K562 (cell line): ENCODE data around the gene TRDN. TPM values are rescaled to one million over a fixed set of nuclear protein-coding genes. Genes with fewer than 3 reads are reported as not detected.

Source experiments
- ATAC-seq: fragments of 200-7000 bp; cut with Tn5 transposase; 3 replicates; pipeline ENCODE4 v1.9.1; 2020; ENCODE audit warnings: moderate library complexity
- BruUV-seq: library from RNA; stranded (reverse); fragments of 400-500 nt; replicated peaks from 2 replicates; lab custom pipeline; 2021; lab: Mats Ljungman, UMichigan
- CTCF ChIA-PET: fragments of 300-600 bp; formaldehyde crosslinking; extraction: SDS; loops from one replicate; lab custom pipeline; 2021; ENCODE audit warnings: low intra/inter-chr PET ratio; lab: Yijun Ruan, JAX
- POLR2A ChIA-PET: fragments of 300-600, 350-650 bp; sonication (Branson Sonifier 250); formaldehyde crosslinking; extraction: SDS; loops from one replicate; lab custom pipeline; 2021; ENCODE audit warnings: antibody characterized with exemption, inconsistent platforms; lab: Yijun Ruan, JAX
- DNase-seq, 4 experiments: peaks; one replicate each; pipeline versions ENCODE4 v3.0.0 to v3.0.0-alpha.2; 2011 to 2018; ENCODE audit warnings: low spot score in 3 of 4, mixed read lengths in 3 of 4; ENCODE audit errors: extremely low read depth in 1 of 4
- FAIRE-seq: peaks from 2 replicates; lab custom pipeline; 2011; peaks lifted over from hg19 to GRCh38; lab: Jason Lieb, UNC
- H2AFZ ChIP-seq: 2 replicates; pipeline ENCODE4 v1.6.0; 2011; ENCODE audit warnings: low read depth, low read length, control low read depth, inconsistent platforms
- H3K27ac ChIP-seq: fragments of 200-600 bp; 3 replicates; pipeline ENCODE4 v1.8.0; 2011; ENCODE audit warnings: low read depth, mild to moderate bottlenecking, control low read depth, inconsistent platforms, low read length, moderate library complexity, mixed read lengths; ENCODE audit errors: extremely low read depth
- H3K27me3 ChIP-seq, 2 experiments: fragments of 300-600 bp in 1 of 2; 2 replicates in 1 of 2; 3 replicates in 1 of 2; pipeline versions ENCODE4 v1.6.0 to v1.8.0; 2011; ENCODE audit warnings: inconsistent platforms in 2 of 2, low read length in 2 of 2, mild to moderate bottlenecking in 1 of 2, mixed read lengths in 1 of 2, moderate library complexity in 1 of 2; ENCODE audit not compliant: control insufficient read depth in 2 of 2, insufficient read depth in 2 of 2
- H3K36me3 ChIP-seq: fragments of 300-600 bp; 3 replicates; pipeline ENCODE4 v1.8.0; 2011; ENCODE audit warnings: mild to moderate bottlenecking, low read length, inconsistent platforms; ENCODE audit not compliant: control insufficient read depth, insufficient read depth
- H3K4me1 ChIP-seq, 2 experiments: fragments of 200-600 bp in 1 of 2; replicated peaks in 1 of 2; 2 replicates in 1 of 2; 3 replicates in 1 of 2; pipeline versions ENCODE4 v1.5.1 to v1.8.0; 2011; ENCODE audit warnings: inconsistent platforms in 2 of 2, low read length in 2 of 2, mild to moderate bottlenecking in 1 of 2, mixed read lengths in 1 of 2, moderate library complexity in 1 of 2; ENCODE audit not compliant: control insufficient read depth in 2 of 2, insufficient read depth in 2 of 2
- H3K4me2 ChIP-seq: 2 replicates; pipeline ENCODE4 v1.6.1; 2011; ENCODE audit warnings: low read length, control low read depth, inconsistent platforms, mixed read lengths; ENCODE audit not compliant: insufficient read depth
- H3K4me3 ChIP-seq: fragments of 200-600 bp; sonication (generic), shearing (Covaris generic); 2 replicates; pipeline ENCODE4 v1.5.1; 2016; ENCODE audit warnings: control low read depth, inconsistent platforms
- H3K79me2 ChIP-seq: fragments of 200-600 bp; 3 replicates; pipeline ENCODE4 v1.8.0; 2011; ENCODE audit warnings: low read length, inconsistent platforms; ENCODE audit not compliant: control insufficient read depth, insufficient read depth
- H3K9ac ChIP-seq, 2 experiments: 2 replicates each; pipeline versions ENCODE4 v1.6.0 to v1.6.1; 2011; ENCODE audit warnings: low read depth in 2 of 2, low read length in 2 of 2, control low read depth in 1 of 2, inconsistent platforms in 1 of 2, mild to moderate bottlenecking in 1 of 2, mixed read lengths in 1 of 2; ENCODE audit not compliant: insufficient read depth in 1 of 2
- H3K9me1 ChIP-seq: one replicate; pipeline ENCODE4 v1.6.0; 2011; ENCODE audit warnings: inconsistent platforms, mild to moderate bottlenecking, low read length, moderate library complexity; ENCODE audit not compliant: control insufficient read depth, insufficient read depth
- H3K9me3 ChIP-seq: replicated peaks from 2 replicates; pipeline ENCODE4 v1.5.1; 2011; ENCODE audit warnings: low read depth, low read length, inconsistent platforms; ENCODE audit not compliant: control insufficient read depth, insufficient read depth
- H4K20me1 ChIP-seq: replicated peaks from 2 replicates; pipeline ENCODE4 v1.6.1; 2011; ENCODE audit warnings: low read length, inconsistent platforms, mixed read lengths; ENCODE audit not compliant: control insufficient read depth, insufficient read depth
- ASH1L ChIP-seq: fragments of 450-650 bp; IDR thresholded peaks from 2 replicates; pipeline ENCODE4 v1.6.1; 2018; ENCODE audit warnings: borderline replicate concordance, mild to moderate bottlenecking, low read depth; ENCODE audit not compliant: partially characterized antibody
- ATF7 ChIP-seq: fragments of 450-650 bp; IDR thresholded peaks from 2 replicates; pipeline ENCODE4 v1.7.1; 2014; ENCODE audit warnings: mild to moderate bottlenecking, moderate library complexity
- CAMTA2 ChIP-seq: fragments of 250-450 bp; sonication (Bioruptor Pico); conservative IDR thresholded peaks from 2 replicates; pipeline ENCODE4 v1.5.1; 2022
- ILF3 ChIP-seq: fragments of 450-650 bp; IDR thresholded peaks from 2 replicates; pipeline ENCODE4 v1.6.1; 2018; ENCODE audit warnings: antibody characterized with exemption, mild to moderate bottlenecking, moderate library complexity, borderline replicate concordance
- MCM2 ChIP-seq: fragments of 450-650 bp; IDR thresholded peaks from 2 replicates; pipeline ENCODE4 v1.6.1; 2017; ENCODE audit warnings: low read depth, mild to moderate bottlenecking
- MXI1 ChIP-seq: IDR thresholded peaks from 2 replicates; pipeline ENCODE4 v1.6.1; 2011; ENCODE audit warnings: low read depth, mild to moderate bottlenecking, improper control_type of control experiment, low read length
- NR1H2 ChIP-seq: sonication (generic); formaldehyde crosslinking; IDR thresholded peaks from 2 replicates; pipeline ENCODE4 v1.4.0; 2020; ENCODE audit warnings: mild to moderate bottlenecking, missing genetic modification reagents
- POLR2B ChIP-seq: fragments of 450-650 bp; IDR thresholded peaks from 2 replicates; pipeline ENCODE4 v1.6.1; 2018; ENCODE audit warnings: low read depth; ENCODE audit not compliant: partially characterized antibody
- RBM15 ChIP-seq: fragments of 200-400 bp; formaldehyde crosslinking; IDR thresholded peaks from 2 replicates; pipeline ENCODE4 v1.6.1; 2018; ENCODE audit warnings: mild to moderate bottlenecking, low read length, moderate library complexity; ENCODE audit not compliant: insufficient read depth
- TSHZ1 ChIP-seq: fragments of 250-450 bp; sonication (Bioruptor Pico); IDR thresholded peaks from 2 replicates; pipeline ENCODE4 v1.4.0; 2020; ENCODE audit warnings: mild to moderate bottlenecking, moderate library complexity
- ZNF311 ChIP-seq: fragments of 250-450 bp; sonication (Bioruptor Pico); IDR thresholded peaks from 2 replicates; pipeline ENCODE4 v1.4.0; 2020; ENCODE audit warnings: mild to moderate bottlenecking, moderate library complexity
- ZNF354B ChIP-seq: fragments of 250-450 bp; sonication (Bioruptor Pico); IDR thresholded peaks from 2 replicates; pipeline ENCODE4 v1.4.0; 2020
- WGBS: fragments of 100-300 bp; shearing (Covaris generic); methylation state at CpG from one replicate; pipeline ENCODE4 v1.1.6; 2016; ENCODE audit warnings: low coverage, mixed read lengths; ENCODE audit not compliant: insufficient coverage; ENCODE audit errors: missing lambda C conversion rate; 5-methylcytosine and 5-hydroxymethylcytosine counted together
- in situ Hi-C: fragments of 300-500 bp; cut with MboI; formaldehyde crosslinking; loops from 4 replicates; pipeline ENCODE4 v1.15.0; 2018; ENCODE audit warnings: inconsistent platforms, mixed read lengths
- intact Hi-C: fragments of 100-400 bp; cut with micrococcal nuclease; formaldehyde crosslinking; loops from 2 replicates; pipeline ENCODE4 v1.14.2; 2022
- polyA plus RNA-seq, 8 experiments: library from polyadenylated mRNA; depleted of rRNA in 4 of 8; stranded (reverse) in 5 of 8; unstranded in 3 of 8; fragments of >200 nt; fragmentation: Nextera tagmentation in 2 of 8; fragmentation: Illumina TruSeq in 1 of 8; extraction: Ambion mirVana in 2 of 8; extraction: Trizol in 1 of 8; gene quantifications; 2 replicates each; pipeline versions ENCODE4 v1.2.1 to v1.2.3, GENCODE V29; 2011 to 2014; ENCODE audit warnings: inconsistent platforms in 1 of 8, missing spikeins in 1 of 8
- total RNA-seq, 7 experiments: library from RNA; depleted of rRNA in 6 of 7; stranded (reverse); fragments of >200 nt in 6 of 7; fragmentation: Illumina TruSeq in 2 of 7; extraction: Trizol in 2 of 7; gene quantifications; 2 replicates each; pipeline versions ENCODE4 v1.2.1 to v1.2.3, GENCODE V29; 2011 to 2021; ENCODE audit warnings: low replicate concordance in 1 of 7
- TF ChIP-seq, protein P1 (sequence below): fragments of 250-450 bp; sonication (Bioruptor Pico); IDR thresholded peaks from 2 replicates; pipeline ENCODE4 v1.9.0; 2021; ENCODE audit warnings: mild to moderate bottlenecking, inconsistent platforms

TRDN gene
- total and polyA plus RNA-seq, 9 of the 15 experiments (the other 6 are each of a cell fraction or from before 2014, with no cell fraction given), result 0.05 to 0.50 (median 0.16) TPM

DNA sequence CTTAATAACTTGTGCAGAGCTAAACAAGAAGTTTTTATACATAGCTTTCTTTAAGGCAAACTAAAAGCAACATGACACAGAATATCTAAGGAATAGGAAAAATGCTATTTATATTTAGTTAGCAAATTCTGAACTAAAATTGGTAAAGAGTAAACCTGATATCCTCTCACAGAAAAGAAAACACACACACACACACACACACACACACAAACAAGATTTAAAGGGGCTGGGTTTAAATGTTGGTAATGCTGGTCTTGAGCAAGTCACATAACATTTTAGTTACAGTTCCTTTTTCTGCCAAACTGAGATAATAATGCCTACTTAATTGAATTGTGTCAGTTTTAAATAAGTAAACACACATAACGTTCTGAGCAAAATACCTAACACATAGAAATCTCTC, 1.6 kb downstream of the TRDN start:
- in situ Hi-C loops, result no loop called here

More for the DNA sequence above, 1.6 kb downstream of the TRDN start:
- Histone ChIP-seq H3K4me2 (no peak overlapping the region), H4K20me1 (no peaks in the 10 kb centered on the region), H3K79me2 (no peaks in the 10 kb centered on the region), H3K9ac (no peak overlapping the region), H3K27ac (no peak overlapping the region), H3K9me3 (no peaks in the 10 kb centered on the region), H3K9me1 (no peaks in the 10 kb centered on the region), H2AFZ (no peak overlapping the region), H3K36me3 (no peaks in the 10 kb centered on the region), H3K27me3 (no peaks in the 10 kb centered on the region), H3K4me1 (no peaks in the 10 kb centered on the region), H3K4me3 (no peak overlapping the region)
- intact Hi-C loops, result no loop called here
- WGBS, result 11% methylated on average over 1 of the region's 1 CpG
- FAIRE-seq (no peak), ATAC-seq (no peak), DNase-seq (no peak)
- POLR2A ChIA-PET, result no interaction called here
- CTCF ChIA-PET, result no interaction called here
- TF ChIP-seq TSHZ1, result no peak
- no peak for TF ChIP-seq RBM15
- TF ChIP-seq, protein P1, sequence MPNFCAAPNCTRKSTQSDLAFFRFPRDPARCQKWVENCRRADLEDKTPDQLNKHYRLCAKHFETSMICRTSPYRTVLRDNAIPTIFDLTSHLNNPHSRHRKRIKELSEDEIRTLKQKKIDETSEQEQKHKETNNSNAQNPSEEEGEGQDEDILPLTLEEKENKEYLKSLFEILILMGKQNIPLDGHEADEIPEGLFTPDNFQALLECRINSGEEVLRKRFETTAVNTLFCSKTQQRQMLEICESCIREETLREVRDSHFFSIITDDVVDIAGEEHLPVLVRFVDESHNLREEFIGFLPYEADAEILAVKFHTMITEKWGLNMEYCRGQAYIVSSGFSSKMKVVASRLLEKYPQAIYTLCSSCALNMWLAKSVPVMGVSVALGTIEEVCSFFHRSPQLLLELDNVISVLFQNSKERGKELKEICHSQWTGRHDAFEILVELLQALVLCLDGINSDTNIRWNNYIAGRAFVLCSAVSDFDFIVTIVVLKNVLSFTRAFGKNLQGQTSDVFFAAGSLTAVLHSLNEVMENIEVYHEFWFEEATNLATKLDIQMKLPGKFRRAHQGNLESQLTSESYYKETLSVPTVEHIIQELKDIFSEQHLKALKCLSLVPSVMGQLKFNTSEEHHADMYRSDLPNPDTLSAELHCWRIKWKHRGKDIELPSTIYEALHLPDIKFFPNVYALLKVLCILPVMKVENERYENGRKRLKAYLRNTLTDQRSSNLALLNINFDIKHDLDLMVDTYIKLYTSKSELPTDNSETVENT, result no peak
- no peak for TF ChIP-seq ATF7
- no peak for TF ChIP-seq POLR2B
- no peak for TF ChIP-seq CAMTA2 (CRISPR knock-in tag)
- no peak for TF ChIP-seq ZNF311
- TF ChIP-seq ZNF354B (CRISPR knock-in tag), result no peak
- TF ChIP-seq MCM2, result no peak
- TF ChIP-seq NR1H2 (CRISPR knock-in tag), result no peak
- no peak for TF ChIP-seq ASH1L
- no peak for TF ChIP-seq ILF3
- no peak for TF ChIP-seq MXI1
- BruUV-seq, result no TSS peak
